K562 (cell line): ENCODE data around the gene GNG3. TPM values are rescaled to one million over a fixed set of nuclear protein-coding genes. Genes with fewer than 3 reads are reported as not detected.

Experiments
- CEBPZ ChIP-seq: fragments of 150-350 bp; IDR thresholded peaks from 2 replicates; pipeline ENCODE4 v1.6.1; 2014; ENCODE audit warnings: low read depth, mild to moderate bottlenecking, low read length, borderline replicate concordance
- EP400 ChIP-seq: fragments of 450-650 bp; IDR thresholded peaks from 2 replicates; pipeline ENCODE4 v1.6.1; 2017; ENCODE audit warnings: antibody characterized with exemption, mild to moderate bottlenecking, moderate library complexity
- ETS1 ChIP-seq: conservative IDR thresholded peaks from 2 replicates; pipeline ENCODE4 v1.6.1; 2011; ENCODE audit warnings: low read depth, mild to moderate bottlenecking, low read length; ENCODE audit not compliant: control insufficient read depth
- ID3 ChIP-seq, 2 experiments: fragments of 250-450 bp in 1 of 2; fragments of 450-650 bp in 1 of 2; sonication (Bioruptor Pico) in 1 of 2; IDR thresholded peaks; 2 replicates each; pipeline versions ENCODE4 v1.6.1 to v1.8.0; 2016 to 2021; ENCODE audit warnings: mild to moderate bottlenecking in 2 of 2, moderate library complexity in 2 of 2, missing compliant biosample characterization in 1 of 2, missing genetic modification characterization in 1 of 2
- MAX ChIP-seq: sonication (generic); formaldehyde crosslinking; IDR thresholded peaks from 2 replicates; pipeline ENCODE4 v1.9.0; 2022; ENCODE audit warnings: mild to moderate bottlenecking, missing genetic modification reagents
- MITF ChIP-seq: IDR thresholded peaks from 2 replicates; pipeline ENCODE4 v1.6.1; 2014; ENCODE audit warnings: antibody characterized with exemption
- MXI1 ChIP-seq: IDR thresholded peaks from 2 replicates; pipeline ENCODE4 v1.6.1; 2011; ENCODE audit warnings: low read depth, mild to moderate bottlenecking, improper control_type of control experiment, low read length
- NFYB ChIP-seq: IDR thresholded peaks from 2 replicates; pipeline ENCODE4 v1.6.1; 2011; ENCODE audit warnings: mild to moderate bottlenecking, moderate library complexity; ENCODE audit not compliant: insufficient read length; ENCODE audit errors: extremely low read depth
- RBFOX2 ChIP-seq: fragments of 200-400 bp; formaldehyde crosslinking; IDR thresholded peaks from 2 replicates; pipeline ENCODE4 v1.6.1; 2017; ENCODE audit warnings: low read depth, mild to moderate bottlenecking, low read length, moderate library complexity
- RNF2 ChIP-seq: sonication (generic); IDR thresholded peaks from 2 replicates; pipeline ENCODE4 v1.6.1; 2016
- SREBF1 ChIP-seq: fragments of 150-350 bp; IDR thresholded peaks from 2 replicates; pipeline ENCODE4 v1.6.1; 2014; ENCODE audit warnings: antibody characterized with exemption, low read depth, low read length, borderline replicate concordance
- SUPT5H ChIP-seq: fragments of 450-650 bp; IDR thresholded peaks from 2 replicates; pipeline ENCODE4 v1.6.1; 2016
- THAP12 ChIP-seq: fragments of 250-450 bp; sonication (Bioruptor Pico); IDR thresholded peaks from 2 replicates; pipeline ENCODE4 v1.9.0; 2021; ENCODE audit warnings: mild to moderate bottlenecking, inconsistent platforms
- YY1 ChIP-seq, 3 experiments: IDR thresholded peaks; 2 replicates each; pipeline ENCODE4 v1.6.1; 2011; ENCODE audit warnings: low read length in 2 of 3, mild to moderate bottlenecking in 2 of 3, moderate library complexity in 2 of 3, borderline replicate concordance in 1 of 3, control low read depth in 1 of 3, low read depth in 1 of 3; ENCODE audit not compliant: insufficient read depth in 3 of 3, insufficient replicate concordance in 2 of 3, control insufficient read depth in 1 of 3, insufficient read length in 1 of 3; ENCODE audit errors: extremely low read depth in 1 of 3
- ZNF830 ChIP-seq: fragments of 250-450 bp; sonication (Bioruptor Pico); IDR thresholded peaks from 2 replicates; pipeline ENCODE4 v1.5.0; 2021; ENCODE audit warnings: mild to moderate bottlenecking
- polyA plus RNA-seq, 8 experiments: library from polyadenylated mRNA; depleted of rRNA in 4 of 8; stranded (reverse) in 5 of 8; unstranded in 3 of 8; fragments of >200 nt; fragmentation: Nextera tagmentation in 2 of 8; fragmentation: Illumina TruSeq in 1 of 8; extraction: Ambion mirVana in 2 of 8; extraction: Trizol in 1 of 8; gene quantifications; 2 replicates each; pipeline versions ENCODE4 v1.2.1 to v1.2.3, GENCODE V29; 2011 to 2014; ENCODE audit warnings: inconsistent platforms in 1 of 8, missing spikeins in 1 of 8
- total RNA-seq, 7 experiments: library from RNA; depleted of rRNA in 6 of 7; stranded (reverse); fragments of >200 nt in 6 of 7; fragmentation: Illumina TruSeq in 2 of 7; extraction: Trizol in 2 of 7; gene quantifications; 2 replicates each; pipeline versions ENCODE4 v1.2.1 to v1.2.3, GENCODE V29; 2011 to 2021; ENCODE audit warnings: low replicate concordance in 1 of 7

GNG3 gene
- total and polyA plus RNA-seq, 9 of the 15 experiments (the other 6 are each of a cell fraction or from before 2014, with no cell fraction given), result 0.07 TPM; not detected in 8

GRCh38 chr11:62753736-62754603 lies 46.5 kb downstream of the GNG3 start, which contains the start of gene ZBTB3 (continued):
- peak in 2 of 3 experiments; percentile 76 to 80 for TF ChIP-seq YY1 (IDR thresholded peaks at IDR 0.05; ENCODE audit: borderline replicate concordance in 1 of 3, control insufficient read depth in 1 of 3, extremely low read depth in 1 of 3, insufficient read depth in 3 of 3, insufficient read length in 1 of 3, insufficient replicate concordance in 2 of 3, low read depth in 1 of 3, low read length in 2 of 3)
- 0 out of 2 replicates have a peak, but pooled peaks have one; percentile 7 for TF ChIP-seq THAP12 (CRISPR knock-in tag)
- TF ChIP-seq RBFOX2, result peak; percentile 90
- no peak for TF ChIP-seq ZNF830 (CRISPR knock-in tag)
- no peak for TF ChIP-seq MITF
- TF ChIP-seq NFYB, result peak; percentile 98
- TF ChIP-seq MAX (CRISPR knock-in tag), result peak; percentile 85
- no peak for TF ChIP-seq MXI1
- 0 out of 2 replicates have a peak, but pooled peaks have one; percentile 22 for TF ChIP-seq ETS1
- TF ChIP-seq SUPT5H, result peak; percentile 99
- no peak for TF ChIP-seq RNF2
- no peak for TF ChIP-seq ID3 (CRISPR knock-in tag; IDR thresholded peaks at IDR 0.05)
- no peak for TF ChIP-seq ID3 (tag; IDR thresholded peaks at IDR 0.05)
- peak; percentile 95 for TF ChIP-seq CEBPZ
- TF ChIP-seq SREBF1, result no peak
- TF ChIP-seq EP400, result peak; percentile 91
